HG03135 (cell line): ENCODE results near the gene PRICKLE1.

Experiments used
- ATAC-seq: cut with Tn5 transposase; IDR thresholded peaks from one replicate; pipeline ENCODE4 v1.9.1; 2021; ENCODE audit warnings: mild to moderate bottlenecking, moderate library complexity; ENCODE audit not compliant: unreplicated experiment

The PRICKLE1 gene

GRCh38 chr12:42589465-42590329, at the start of gene PRICKLE1:
PRICKLE1 (minus strand) TSS chr12:42589746; CDS start chr12:42472516, 117,230 bp downstream.
- peak; percentile 80 for ATAC-seq

GRCh38 chr12:42638697-42639096, 49.2 kb upstream of the PRICKLE1 start:
- ATAC-seq: no peak

GRCh38 chr12:42638011-42638410, 48.5 kb upstream of the PRICKLE1 start:
- ATAC-seq: no peak

- ATAC-seq: no peak
Measured at GRCh38 chr12:42636993-42637392, 47.4 kb upstream of the PRICKLE1 start.

GRCh38 chr12:42633594-42633993, 44.0 kb upstream of the PRICKLE1 start:
- no peak for ATAC-seq

- no peak for ATAC-seq
Measured at GRCh38 chr12:42631513-42631912, 42.0 kb upstream of the PRICKLE1 start.

GRCh38 chr12:42630314-42630713, 40.8 kb upstream of the PRICKLE1 start:
- ATAC-seq: no peak

GRCh38 chr12:42627151-42627550, 37.6 kb upstream of the PRICKLE1 start:
- ATAC-seq: no peak

- no peak for ATAC-seq
Measured at GRCh38 chr12:42625611-42626010, 36.1 kb upstream of the PRICKLE1 start.

GRCh38 chr12:42617622-42618021, 28.1 kb upstream of the PRICKLE1 start:
- ATAC-seq: no peak

- ATAC-seq: no peak
Measured at GRCh38 chr12:42615006-42615405, 25.5 kb upstream of the PRICKLE1 start.

GRCh38 chr12:42612231-42612613, 22.7 kb upstream of the PRICKLE1 start:
- no peak for ATAC-seq

- no peak for ATAC-seq
Measured at GRCh38 chr12:42611571-42612230, 22.2 kb upstream of the PRICKLE1 start.

- no peak for ATAC-seq
Measured at GRCh38 chr12:42609605-42610004, 20.1 kb upstream of the PRICKLE1 start.

GRCh38 chr12:42608196-42608825, 18.8 kb upstream of the PRICKLE1 start:
- ATAC-seq: no peak

- ATAC-seq: no peak
Measured at GRCh38 chr12:42607584-42608058, 18.1 kb upstream of the PRICKLE1 start.

GRCh38 chr12:42606471-42606870, 16.9 kb upstream of the PRICKLE1 start:
- ATAC-seq: no peak

GRCh38 chr12:42605685-42606084, 16.1 kb upstream of the PRICKLE1 start:
- ATAC-seq: no peak

- ATAC-seq: no peak
Measured at GRCh38 chr12:42603246-42603990, 13.9 kb upstream of the PRICKLE1 start.

GRCh38 chr12:42593874-42594273, 4.3 kb upstream of the PRICKLE1 start:
- ATAC-seq: no peak
